Adrenal gland (tissue), 5 donors: Measurements from ENCODE around the gene OR1F1.

Source experiments
- CTCF ChIP-seq, 6 experiments: fragments of 450-650 bp in 4 of 6; fragments of 200-600 bp in 2 of 6; sonication (generic) in 1 of 6; IDR thresholded peaks; 1 replicate in 5 of 6; 2 replicates in 1 of 6; pipeline versions ENCODE4 v1.5.1 to v1.8.0; 2016 to 2021; ENCODE audit warnings: antibody characterized with exemption in 6 of 6, mild to moderate bottlenecking in 2 of 6, moderate library complexity in 1 of 6
- POLR2A ChIP-seq, 2 donors: fragments of 450-650 bp; IDR thresholded peaks; one replicate each; pipeline ENCODE4 v1.6.1; 2017; ENCODE audit warnings: antibody characterized with exemption in 2 of 2, mild to moderate bottlenecking in 2 of 2, moderate library complexity in 1 of 2
- donor health status: DM: no; HTN: no; CAD: no.

DNA sequence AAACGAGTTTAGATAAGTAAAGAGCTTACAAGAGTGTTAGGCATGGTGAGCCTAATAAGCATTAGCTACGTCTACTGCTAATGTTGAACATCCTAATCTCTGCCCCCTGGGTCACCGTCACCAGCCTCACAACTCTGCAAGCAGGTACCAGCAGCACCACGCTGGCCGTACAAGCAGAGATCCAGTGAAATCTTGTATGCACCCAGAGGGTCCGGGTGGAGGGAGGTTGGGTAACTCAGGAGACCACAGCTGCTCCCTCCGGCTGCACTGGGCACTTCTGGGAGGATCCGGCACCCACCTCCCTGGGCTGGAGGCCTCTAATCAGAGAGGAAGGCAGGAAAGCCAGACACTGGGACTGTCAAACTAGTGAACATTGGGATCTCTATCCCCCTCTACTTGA lies 8.4 kb upstream of the OR1F1 start:
- TF ChIP-seq CTCF (IDR thresholded peaks at IDR 0.05) = no peak
- TF ChIP-seq POLR2A (IDR thresholded peaks at IDR 0.05) = no peak
